DMS153 treated with DMSO at 0.1 percent for 48 hours (cell line): ENCODE measurements around the gene L3MBTL4.

Experiments
- DNase-seq: peaks from one replicate; lab custom pipeline; 2025; ENCODE audit not compliant: unreplicated experiment; lab: John Stamatoyannopoulos, UW

Gene L3MBTL4

DNA sequence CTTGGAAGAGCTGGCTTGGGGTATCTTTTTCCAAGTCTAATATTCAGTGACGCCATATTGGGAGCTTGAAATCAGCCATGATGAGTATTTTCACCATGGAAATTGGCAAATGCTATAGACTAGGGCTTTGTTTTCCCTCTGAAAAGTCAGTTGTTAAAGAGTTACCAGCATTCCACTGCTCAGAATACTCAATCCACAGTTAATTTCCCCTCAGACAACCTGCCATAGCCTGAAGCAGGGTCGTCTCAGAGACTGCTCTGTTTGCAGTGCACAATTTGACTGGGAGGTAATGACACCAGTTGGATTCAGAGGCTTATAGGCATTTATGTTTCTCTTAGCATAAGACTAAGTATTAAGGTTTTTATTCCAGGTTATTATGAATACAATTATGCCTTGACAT, 483.9 kb downstream of the L3MBTL4 start:
- DNase-seq: no peak

- DNase-seq: no peak
These were observed 496.4 kb downstream of the L3MBTL4 start for GRCh38 chr18:5918205-5918858.

GRCh38 chr18:5914951-5915350, 499.8 kb downstream of the L3MBTL4 start:
- DNase-seq: no peak

DNA sequence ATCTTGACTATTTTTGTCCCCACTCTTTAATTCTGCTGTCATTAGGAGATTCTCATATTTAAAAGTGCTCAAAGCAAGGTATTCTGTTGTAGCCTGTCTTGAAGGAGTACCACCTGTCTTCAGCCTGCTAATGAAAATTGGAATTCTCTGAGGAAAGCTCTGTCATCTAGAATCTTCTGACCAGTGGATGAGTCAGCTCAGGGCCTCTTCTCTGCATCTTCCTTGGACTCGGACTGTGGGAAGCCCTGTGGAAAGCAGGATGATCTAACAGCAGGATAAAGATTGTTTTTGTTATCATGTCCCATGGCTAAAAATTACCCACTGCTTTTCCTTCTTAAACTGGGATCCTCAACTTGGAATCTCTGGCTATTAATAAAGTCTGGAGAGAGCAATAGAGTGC, 500.7 kb downstream of the L3MBTL4 start:
- no peak for DNase-seq

GRCh38 chr18:5912566-5912965, 502.1 kb downstream of the L3MBTL4 start:
- no peak for DNase-seq

DNA sequence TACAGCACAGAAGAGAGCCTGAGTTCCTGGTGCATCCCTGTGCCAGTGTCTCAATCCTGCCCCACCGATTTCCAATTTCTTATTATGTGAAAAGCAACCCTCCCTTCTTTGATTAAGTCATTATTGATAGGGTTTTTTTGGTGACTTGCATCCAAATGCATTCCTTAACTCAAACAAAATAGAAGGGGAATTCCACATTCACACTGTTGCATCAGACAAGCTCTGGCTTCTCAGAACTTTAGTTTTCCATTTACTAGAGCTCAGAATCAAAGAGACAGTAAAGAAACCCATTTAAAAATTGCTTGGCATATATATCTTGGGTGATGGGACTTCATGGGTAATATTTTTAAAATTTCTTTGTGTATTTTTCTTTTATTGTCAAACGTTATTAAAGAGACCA, 505.6 kb downstream of the L3MBTL4 start:
- DNase-seq: no peak
